AG09319 (cell line): ENCODE measurements around the gene PPP3R1.

ENCODE experiments used
- DNase-seq: peaks from one replicate; pipeline ENCODE4 v3.0.0-alpha.2; 2010; ENCODE audit warnings: low read depth; ENCODE audit errors: extremely low read depth
- TF ChIP-seq, protein P1 (sequence below): IDR thresholded peaks from 2 replicates; pipeline ENCODE4 v1.5.1; 2011; ENCODE audit warnings: low read depth, mild to moderate bottlenecking, inconsistent platforms, low read length, moderate library complexity

Gene PPP3R1

DNA sequence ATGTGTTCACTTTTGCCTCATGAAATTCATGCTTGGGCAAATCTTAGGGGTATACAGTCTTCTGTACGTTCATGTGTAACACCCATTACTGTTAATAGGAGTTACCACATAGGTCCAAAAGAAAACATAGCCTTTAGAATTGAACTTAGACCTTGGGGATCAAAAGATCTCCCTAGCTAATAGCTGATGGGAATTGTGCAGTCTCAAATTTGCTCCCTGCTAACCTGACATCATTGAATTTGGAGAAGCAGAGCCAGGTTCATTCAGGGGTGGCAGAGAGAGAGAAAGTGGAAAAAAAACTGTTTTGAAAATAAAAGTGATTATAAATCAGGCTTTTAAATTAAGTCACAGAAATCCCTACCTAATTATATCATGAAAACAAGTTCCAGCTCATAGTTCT is 28.0 kb upstream of the PPP3R1 start:
- TF ChIP-seq, protein P1, sequence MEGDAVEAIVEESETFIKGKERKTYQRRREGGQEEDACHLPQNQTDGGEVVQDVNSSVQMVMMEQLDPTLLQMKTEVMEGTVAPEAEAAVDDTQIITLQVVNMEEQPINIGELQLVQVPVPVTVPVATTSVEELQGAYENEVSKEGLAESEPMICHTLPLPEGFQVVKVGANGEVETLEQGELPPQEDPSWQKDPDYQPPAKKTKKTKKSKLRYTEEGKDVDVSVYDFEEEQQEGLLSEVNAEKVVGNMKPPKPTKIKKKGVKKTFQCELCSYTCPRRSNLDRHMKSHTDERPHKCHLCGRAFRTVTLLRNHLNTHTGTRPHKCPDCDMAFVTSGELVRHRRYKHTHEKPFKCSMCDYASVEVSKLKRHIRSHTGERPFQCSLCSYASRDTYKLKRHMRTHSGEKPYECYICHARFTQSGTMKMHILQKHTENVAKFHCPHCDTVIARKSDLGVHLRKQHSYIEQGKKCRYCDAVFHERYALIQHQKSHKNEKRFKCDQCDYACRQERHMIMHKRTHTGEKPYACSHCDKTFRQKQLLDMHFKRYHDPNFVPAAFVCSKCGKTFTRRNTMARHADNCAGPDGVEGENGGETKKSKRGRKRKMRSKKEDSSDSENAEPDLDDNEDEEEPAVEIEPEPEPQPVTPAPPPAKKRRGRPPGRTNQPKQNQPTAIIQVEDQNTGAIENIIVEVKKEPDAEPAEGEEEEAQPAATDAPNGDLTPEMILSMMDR: no peak
- DNase-seq: no peak

DNA sequence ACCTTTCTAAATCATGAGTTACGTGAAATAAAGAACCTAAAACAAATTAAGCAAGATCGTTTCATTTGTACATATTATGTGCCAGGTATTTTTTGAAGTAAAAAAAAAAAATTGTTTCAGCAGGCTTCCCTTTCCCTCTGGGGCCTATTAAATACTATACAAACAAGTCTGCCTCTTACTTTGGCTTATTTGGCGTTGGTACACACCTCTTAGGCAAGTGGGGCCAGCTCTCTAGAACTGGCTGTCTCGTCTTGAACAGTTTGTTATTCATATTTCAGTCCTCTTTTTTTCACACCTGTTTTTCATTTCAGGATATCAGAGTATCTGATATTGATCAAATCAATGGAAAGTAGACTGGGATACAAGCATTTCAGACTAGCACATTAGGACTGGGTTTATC is 27.4 kb upstream of the PPP3R1 start:
- TF ChIP-seq, protein P1: no peak
- DNase-seq: no peak

DNA sequence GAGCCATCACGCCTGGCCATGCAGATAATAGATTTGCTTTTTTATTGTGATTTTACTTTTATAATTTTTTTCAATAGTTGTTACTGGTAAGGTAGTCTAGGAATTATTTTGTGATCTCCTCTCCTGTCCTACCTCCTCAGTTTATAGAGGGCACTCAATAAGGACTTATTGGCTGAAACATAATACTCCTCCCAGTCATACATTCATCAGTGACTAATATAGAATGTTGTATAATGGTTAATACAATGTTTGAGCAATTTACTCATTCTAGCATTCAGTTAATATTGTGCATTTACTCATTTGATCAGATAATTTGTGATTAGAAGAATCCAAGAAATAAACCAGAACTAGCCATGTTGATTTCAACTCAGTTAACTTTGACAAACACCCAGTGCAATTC is 25.8 kb upstream of the PPP3R1 start:
- DNase-seq: no peak

DNA sequence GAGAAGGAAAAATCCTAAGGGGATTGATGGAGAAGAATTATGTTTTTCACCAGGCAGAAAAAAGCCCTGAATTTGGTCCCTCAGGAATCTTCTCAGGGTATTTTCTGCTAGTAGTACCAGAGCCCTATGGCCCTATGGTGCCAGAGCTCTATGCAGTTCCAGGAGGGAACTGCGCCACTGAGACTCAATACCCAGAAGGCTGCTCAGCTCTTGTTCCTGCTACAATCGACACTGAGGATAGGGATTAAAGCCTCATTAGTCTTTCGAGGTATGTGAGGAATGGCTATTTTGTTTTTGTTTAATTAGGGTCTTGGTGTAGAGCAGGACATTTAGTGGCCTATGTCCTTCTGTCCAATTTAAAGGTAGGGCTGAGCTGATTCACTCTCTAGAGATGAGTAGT is 21.7 kb upstream of the PPP3R1 start:
- no peak for DNase-seq
- TF ChIP-seq, protein P1: no peak

More for the DNA sequence above, 25.8 kb upstream of the PPP3R1 start:
- TF ChIP-seq, protein P1: no peak

DNA sequence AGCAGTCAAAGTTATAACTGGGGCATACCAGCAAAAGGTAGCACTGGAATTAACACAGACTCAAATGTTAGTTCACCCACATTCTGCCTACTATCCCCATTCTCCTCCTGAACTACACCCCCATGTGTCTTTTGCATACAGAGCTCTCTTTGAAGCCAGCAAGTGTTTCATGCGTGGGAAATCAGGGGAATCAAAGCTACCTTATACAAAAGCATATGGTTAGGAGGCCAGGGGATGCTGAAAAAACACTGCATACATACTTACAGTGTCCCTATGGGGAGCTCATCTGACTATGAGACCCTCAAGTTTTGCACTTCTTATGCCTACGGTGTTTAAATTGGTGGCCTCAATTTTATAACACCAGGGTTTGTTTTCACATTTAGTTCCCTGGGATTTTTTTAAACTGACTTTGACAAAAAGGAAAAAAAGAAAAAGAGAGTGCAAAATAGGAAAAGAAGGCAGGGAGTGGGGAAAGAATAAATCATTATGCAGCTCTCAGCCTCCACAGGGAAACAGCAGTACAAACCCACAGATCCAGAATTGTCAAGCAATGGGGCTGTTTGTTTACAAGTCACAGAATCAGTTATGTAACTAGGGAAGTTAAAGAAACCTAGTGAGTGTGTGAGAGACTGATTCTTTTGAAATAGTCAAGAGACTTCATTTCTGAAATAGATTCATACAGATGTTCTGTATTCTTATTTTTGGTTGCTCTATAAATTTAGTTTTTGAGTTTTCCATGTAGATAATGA is 20.1 kb upstream of the PPP3R1 start:
- no peak for DNase-seq
- TF ChIP-seq, protein P1: no peak

DNA sequence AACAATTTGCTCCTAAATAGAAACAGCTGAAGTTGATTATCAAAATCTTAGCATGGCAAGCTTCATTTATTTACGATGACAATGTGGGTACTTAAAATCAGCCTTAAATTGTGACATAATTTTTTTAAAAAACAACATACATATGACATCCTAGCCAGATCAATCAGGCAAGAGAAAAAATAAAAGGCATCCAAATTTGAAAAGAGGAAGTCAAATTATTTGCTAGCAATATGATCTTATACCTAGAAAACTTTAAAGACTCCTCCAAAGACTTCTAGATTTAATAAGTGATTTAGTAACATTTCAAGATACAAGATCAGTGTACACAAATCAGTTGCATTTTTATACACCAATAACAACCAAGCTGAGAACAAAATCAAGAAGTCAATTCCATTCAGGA is 14.3 kb upstream of the PPP3R1 start:
- TF ChIP-seq, protein P1: no peak
- DNase-seq: no peak

DNA sequence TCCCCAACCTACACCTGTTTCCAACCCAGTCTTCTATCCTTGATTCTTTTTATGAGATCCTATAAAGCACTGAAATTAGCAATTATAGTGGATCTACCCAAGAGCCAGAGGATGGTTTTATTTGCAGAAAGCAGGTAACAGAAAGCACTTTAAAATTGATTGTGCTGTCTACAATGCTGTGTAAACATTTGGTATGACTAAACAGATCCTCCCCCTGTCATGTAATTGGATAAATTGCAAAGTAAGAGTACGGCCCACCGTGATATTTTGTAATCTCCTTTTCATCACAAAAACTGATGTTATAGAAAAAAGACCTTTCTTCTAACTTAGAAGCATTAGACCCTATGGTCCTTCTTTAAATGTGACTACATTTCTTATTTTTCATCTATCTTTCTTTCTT is 11.3 kb upstream of the PPP3R1 start:
- TF ChIP-seq, protein P1: no peak
- no peak for DNase-seq
